GM12892 (cell line): ENCODE data around the gene SDR42E2.

ENCODE experiments used
- POLR2A ChIP-seq: IDR thresholded peaks from 2 replicates; pipeline ENCODE4 v1.6.1; 2011; ENCODE audit warnings: low read depth, low read length, control low read depth
- POLR2AphosphoS5 ChIP-seq: IDR thresholded peaks from 2 replicates; pipeline ENCODE4 v1.6.1; 2011; ENCODE audit warnings: low read depth, low read length, control low read depth

DNA sequence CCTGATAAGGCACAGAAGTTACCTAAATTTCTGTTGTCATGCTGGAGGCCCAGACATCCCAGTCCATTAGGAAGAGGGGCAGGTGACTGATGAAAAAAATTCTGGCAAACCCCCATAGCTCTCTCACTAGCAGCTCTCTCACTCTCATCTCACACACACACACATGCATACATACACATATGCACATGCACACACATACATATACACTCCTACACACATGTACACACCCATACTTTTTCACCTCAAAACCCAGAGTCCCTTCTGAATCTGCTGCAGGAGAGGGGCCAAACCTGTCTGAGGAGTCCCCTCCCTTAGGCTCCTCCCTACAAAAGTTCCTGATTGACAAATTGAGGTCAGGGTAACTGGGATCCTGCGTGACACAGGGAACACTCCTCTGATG, 22.6 kb upstream of the SDR42E2 start:
- TF ChIP-seq POLR2AphosphoS5 = no peak
- TF ChIP-seq POLR2A = no peak
